Keratinocyte (primary cell): ENCODE measurements around the gene BMF. TPM values are rescaled to one million over a fixed set of nuclear protein-coding genes. Genes with fewer than 3 reads are reported as not detected.

Experiments
- DNase-seq: peaks from one replicate; pipeline ENCODE4 v3.0.0-alpha.2; 2011; ENCODE audit warnings: low read depth, missing footprints, low spot score
- FAIRE-seq: peaks from 2 replicates; lab custom pipeline; 2011; peaks lifted over from hg19 to GRCh38; lab: Jason Lieb, UNC
- H2AFZ ChIP-seq: 2 replicates; pipeline ENCODE4 v1.6.0; 2012; ENCODE audit warnings: low read length, control low read depth, inconsistent platforms; ENCODE audit not compliant: control insufficient read depth
- H3K27ac ChIP-seq: 2 replicates; pipeline ENCODE4 v1.5.1; 2011; ENCODE audit warnings: low read length; ENCODE audit not compliant: control insufficient read depth, insufficient read depth
- H3K27me3 ChIP-seq: 3 replicates; pipeline ENCODE4 v1.6.0; 2011; ENCODE audit warnings: low read length; ENCODE audit not compliant: control insufficient read depth, insufficient read depth; ENCODE audit errors: extremely low read depth
- H3K36me3 ChIP-seq, 2 experiments: 2 replicates in 1 of 2; 3 replicates in 1 of 2; pipeline ENCODE4 v1.5.1; 2011; ENCODE audit warnings: low read length in 2 of 2, mild to moderate bottlenecking in 1 of 2; ENCODE audit not compliant: control insufficient read depth in 2 of 2, insufficient read depth in 2 of 2; ENCODE audit errors: extremely low read depth in 1 of 2
- H3K4me1 ChIP-seq: 3 replicates; pipeline ENCODE4 v1.5.1; 2011; ENCODE audit warnings: low read length; ENCODE audit not compliant: control insufficient read depth, insufficient read depth; ENCODE audit errors: extremely low read depth
- H3K4me2 ChIP-seq: 3 replicates; pipeline ENCODE4 v1.6.0; 2011; ENCODE audit warnings: low read depth, low read length; ENCODE audit not compliant: control insufficient read depth, insufficient read depth; ENCODE audit errors: extremely low read depth
- H3K4me3 ChIP-seq, 3 experiments: fragments of 200-600 bp in 1 of 3; sonication (generic) in 1 of 3; 2 replicates in 2 of 3; 3 replicates in 1 of 3; pipeline ENCODE4 v1.5.1; 2011 to 2016; ENCODE audit warnings: low read length in 3 of 3, mild to moderate bottlenecking in 3 of 3, control low read depth in 2 of 3, inconsistent platforms in 1 of 3, low read depth in 1 of 3, mixed read lengths in 1 of 3, mixed run types in 1 of 3, moderate library complexity in 1 of 3; ENCODE audit not compliant: control insufficient read depth in 2 of 3, insufficient read depth in 2 of 3; ENCODE audit errors: extremely low read depth in 1 of 3
- H3K79me2 ChIP-seq: 2 replicates; pipeline ENCODE4 v1.6.0; 2012; ENCODE audit warnings: low read length; ENCODE audit not compliant: control insufficient read depth, insufficient read depth
- H3K9ac ChIP-seq: 3 replicates; pipeline ENCODE4 v1.6.0; 2011; ENCODE audit warnings: low read length; ENCODE audit not compliant: control insufficient read depth, insufficient read depth; ENCODE audit errors: extremely low read depth
- H3K9me1 ChIP-seq: 3 replicates; pipeline ENCODE4 v1.6.0; 2011; ENCODE audit warnings: low read length; ENCODE audit not compliant: control insufficient read depth, insufficient read depth; ENCODE audit errors: extremely low read depth
- H3K9me3 ChIP-seq: 2 replicates; pipeline ENCODE4 v1.5.1; 2012; ENCODE audit warnings: low read depth, low read length; ENCODE audit not compliant: control insufficient read depth
- H4K20me1 ChIP-seq: 3 replicates; pipeline ENCODE4 v1.6.0; 2011; ENCODE audit warnings: low read length; ENCODE audit not compliant: control insufficient read depth, insufficient read depth; ENCODE audit errors: extremely low read depth
- CTCF ChIP-seq, 3 experiments: IDR thresholded peaks in 1 of 3; conservative IDR thresholded peaks in 1 of 3; optimal IDR thresholded peaks in 1 of 3; 2 replicates in 2 of 3; 3 replicates in 1 of 3; pipeline versions ENCODE3 to v1.5.1; 2011; ENCODE audit warnings: low read length in 3 of 3, mild to moderate bottlenecking in 3 of 3, moderate library complexity in 2 of 3, control low read depth in 1 of 3, inconsistent platforms in 1 of 3; ENCODE audit not compliant: insufficient read depth in 2 of 3; ENCODE audit errors: extremely low read depth in 1 of 3
- EZH2 ChIP-seq: IDR thresholded peaks from one replicate; pipeline ENCODE4 v1.6.1; 2012; ENCODE audit warnings: inconsistent platforms, mild to moderate bottlenecking, low read length, moderate library complexity
- dilution Hi-C: fragments of 300-500 bp; cut with MboI; formaldehyde crosslinking; loops from one replicate; pipeline ENCODE4 v1.7.0; 2020; ENCODE audit warnings: low sequenced_read_pairs; ENCODE audit not compliant: extremely low pct_ligation_motif_present
- polyA plus RNA-seq, 5 experiments: library from polyadenylated mRNA; depleted of rRNA in 3 of 5; stranded (reverse) in 3 of 5; stranded (forward) in 1 of 5; unstranded in 1 of 5; fragments of >200 nt; gene quantifications; 1 replicate in 1 of 5; 2 replicates in 3 of 5; 3 replicates in 1 of 5; pipeline versions ENCODE4 v1.2.1 to v1.2.3, GENCODE V29; 2011 to 2012; ENCODE audit warnings: missing spikeins in 2 of 5, low read depth in 1 of 5, low replicate concordance in 1 of 5

Gene BMF
- polyA plus RNA-seq, 1 donor (not counting 4 experiments of a cell fraction or from before 2014, with no cell fraction given), result 0.13 TPM

- no peak for TF ChIP-seq EZH2
- no peak for TF ChIP-seq CTCF (optimal IDR thresholded peaks at IDR 0.05 in 1 of 3, IDR thresholded peaks at IDR 0.05 in 1 of 3, conservative IDR thresholded peaks at IDR 0.05 in 1 of 3; ENCODE audit: extremely low read depth in 1 of 3, insufficient read depth in 2 of 3, low read length in 3 of 3)
- Histone ChIP-seq H3K4me2 (peak overlapping the region; percentile 87), H3K9me1 (peaks cover 3% of the 10 kb centered on the region), H3K9me3 (no peaks in the 10 kb centered on the region), H3K27ac (no peak overlapping the region), H4K20me1 (peaks cover 4% of the 10 kb centered on the region), H3K79me2 (no peaks in the 10 kb centered on the region), H3K4me1 (peaks cover 33% of the 10 kb centered on the region), H3K9ac (peak overlapping the region; percentile 1), H3K36me3 (no peaks in the 10 kb centered on the region), H3K27me3 (no peaks in the 10 kb centered on the region), H3K4me3 (no peak overlapping the region), H2AFZ (no peak overlapping the region)
- no peak for DNase-seq
- no peak for FAIRE-seq
- dilution Hi-C loops, result no loop called here
Observed at GRCh38 chr15:40045572-40046217, 63.0 kb downstream of the BMF start.

- dilution Hi-C loops, result no loop called here
- Histone ChIP-seq H3K9me1 (peaks cover 6% of the 10 kb centered on the region), H3K9ac (peak overlapping the region; percentile 37), H2AFZ (peak overlapping the region; percentile 39), H3K36me3 (no peaks in the 10 kb centered on the region), H4K20me1 (peaks cover 4% of the 10 kb centered on the region), H3K79me2 (peaks cover 4% of the 10 kb centered on the region), H3K27ac (peak overlapping the region; percentile 23), H3K27me3 (no peaks in the 10 kb centered on the region), H3K9me3 (no peaks in the 10 kb centered on the region), H3K4me3 (peak overlapping the region in 1 of 3 experiments; percentile 52), H3K4me2 (peak overlapping the region; percentile 87), H3K4me1 (peaks cover 37% of the 10 kb centered on the region)
- DNase-seq (no peak), FAIRE-seq (no peak)
- TF ChIP-seq CTCF (optimal IDR thresholded peaks at IDR 0.05 in 1 of 3, IDR thresholded peaks at IDR 0.05 in 1 of 3, conservative IDR thresholded peaks at IDR 0.05 in 1 of 3; ENCODE audit: extremely low read depth in 1 of 3, insufficient read depth in 2 of 3, low read length in 3 of 3), result peak; percentile 92 to 98 (median 97)
- no peak for TF ChIP-seq EZH2
Observed at GRCh38 chr15:40044717-40045571, 63.7 kb downstream of the BMF start.
